ENCODE results near the gene LDLRAD4.

Gene LDLRAD4

GRCh38 chr18:13511961-13512577 is 293.5 kb downstream of the LDLRAD4 start:
- H2BK15ac ChIP-seq (ENCODE audit: low read length): no peak overlapping the region
- H3K18ac ChIP-seq (ENCODE audit: low read length): no peak overlapping the region
- H3K4me2 ChIP-seq (ENCODE audit: insufficient read depth, low read length, poor library complexity, severe bottlenecking): no peak overlapping the region
- H3K4ac ChIP-seq (ENCODE audit: low read length): no peak overlapping the region
- no peak overlapping the region for H3K9ac ChIP-seq (ENCODE audit: low read depth, low read length, poor library complexity)
- no peaks in the 10 kb centered on the region for H3K36me3 ChIP-seq (replicated peaks in 1 of 2; ENCODE audit: control insufficient read depth in 2 of 2, insufficient read depth in 2 of 2, low read length in 2 of 2)
- no peaks in the 10 kb centered on the region for H3K27me3 ChIP-seq (ENCODE audit: control insufficient read depth in 3 of 3, insufficient read depth in 3 of 3, low read depth in 1 of 3, low read length in 3 of 3)
- no peak for DNase-seq (ENCODE audit: low spot score)
- H3K27ac ChIP-seq (replicated peaks; ENCODE audit: low read length): no peak overlapping the region
- H2BK5ac ChIP-seq (ENCODE audit: low read length): no peak overlapping the region
- no CpG with 5 or more reads among the region's 6 CpGs for WGBS, 2 donors (ENCODE audit: extremely low coverage in 2 of 2, insufficient read length in 2 of 2, insufficient replicate concordance in 1 of 2)
- H3K14ac ChIP-seq (ENCODE audit: low read length): no peak overlapping the region
- H2BK120ac ChIP-seq (ENCODE audit: low read depth, low read length): no peak overlapping the region
- H4K91ac ChIP-seq (ENCODE audit: low read depth, low read length, poor library complexity): no peak overlapping the region
- no peak overlapping the region for H4K8ac ChIP-seq (ENCODE audit: low read depth, low read length)
- H3K4me3 ChIP-seq (ENCODE audit: low read length in 2 of 2): no peak overlapping the region
- H2AFZ ChIP-seq (ENCODE audit: low read length): no peak overlapping the region
- no peak overlapping the region for H2AK5ac ChIP-seq (ENCODE audit: low read depth, low read length)
- no peaks in the 10 kb centered on the region for H3K79me1 ChIP-seq (ENCODE audit: low read depth, low read length)
- no peaks in the 10 kb centered on the region for H3K4me1 ChIP-seq (ENCODE audit: control insufficient read depth in 2 of 2, insufficient read depth in 1 of 2, low read depth in 1 of 2, low read length in 2 of 2)
- no peak overlapping the region for H2BK12ac ChIP-seq (ENCODE audit: low read length)
- H3K9me3 ChIP-seq (replicated peaks in 1 of 2; ENCODE audit: control insufficient read depth in 2 of 2, insufficient read depth in 1 of 2, low read depth in 1 of 2, low read length in 2 of 2): no peaks in the 10 kb centered on the region
- H3K23ac ChIP-seq (ENCODE audit: low read depth, low read length, poor library complexity): no peak overlapping the region

GRCh38 chr18:13513021-13513420 is 294.5 kb downstream of the LDLRAD4 start:
- Histone ChIP-seq H3K4ac (ENCODE audit: low read length) (no peak overlapping the region), H3K4me1 (ENCODE audit: control insufficient read depth in 2 of 2, insufficient read depth in 1 of 2, low read depth in 1 of 2, low read length in 2 of 2) (no peaks in the 10 kb centered on the region)

GRCh38 chr18:13513481-13513880 is 294.9 kb downstream of the LDLRAD4 start:
- no peaks in the 10 kb centered on the region for H3K36me3 ChIP-seq (replicated peaks in 1 of 2; ENCODE audit: control insufficient read depth in 2 of 2, insufficient read depth in 2 of 2, low read length in 2 of 2)
- H2BK5ac ChIP-seq (ENCODE audit: low read length): no peak overlapping the region
- H3K4me1 ChIP-seq (ENCODE audit: control insufficient read depth in 2 of 2, insufficient read depth in 1 of 2, low read depth in 1 of 2, low read length in 2 of 2): no peaks in the 10 kb centered on the region
- no peak overlapping the region for H3K4me2 ChIP-seq (ENCODE audit: insufficient read depth, low read length, poor library complexity, severe bottlenecking)
- no peak overlapping the region for H3K18ac ChIP-seq (ENCODE audit: low read length)
- no CpG with 5 or more reads among the region's 5 CpGs for WGBS, 2 donors (ENCODE audit: extremely low coverage in 2 of 2, insufficient read length in 2 of 2, insufficient replicate concordance in 1 of 2)
- no peaks in the 10 kb centered on the region for H3K79me1 ChIP-seq (ENCODE audit: low read depth, low read length)
- no peak overlapping the region for H4K8ac ChIP-seq (ENCODE audit: low read depth, low read length)
- H2BK15ac ChIP-seq (ENCODE audit: low read length): no peak overlapping the region
- no peak overlapping the region for H2AFZ ChIP-seq (ENCODE audit: low read length)
- no peaks in the 10 kb centered on the region for H3K9me3 ChIP-seq (replicated peaks in 1 of 2; ENCODE audit: control insufficient read depth in 2 of 2, insufficient read depth in 1 of 2, low read depth in 1 of 2, low read length in 2 of 2)
- no peak overlapping the region for H2AK5ac ChIP-seq (ENCODE audit: low read depth, low read length)
- H2BK120ac ChIP-seq (ENCODE audit: low read depth, low read length): no peak overlapping the region
- no peak overlapping the region for H4K91ac ChIP-seq (ENCODE audit: low read depth, low read length, poor library complexity)
- no peak overlapping the region for H3K14ac ChIP-seq (ENCODE audit: low read length)
- H3K23ac ChIP-seq (ENCODE audit: low read depth, low read length, poor library complexity): no peak overlapping the region
- DNase-seq (ENCODE audit: low spot score): no peak
- no peaks in the 10 kb centered on the region for H3K27me3 ChIP-seq (ENCODE audit: control insufficient read depth in 3 of 3, insufficient read depth in 3 of 3, low read depth in 1 of 3, low read length in 3 of 3)
- no peak overlapping the region for H3K27ac ChIP-seq (replicated peaks; ENCODE audit: low read length)
- H3K4me3 ChIP-seq (ENCODE audit: low read length in 2 of 2): no peak overlapping the region
- no peak overlapping the region for H3K9ac ChIP-seq (ENCODE audit: low read depth, low read length, poor library complexity)
- H3K4ac ChIP-seq (ENCODE audit: low read length): no peak overlapping the region
- no peak overlapping the region for H2BK12ac ChIP-seq (ENCODE audit: low read length)

More at GRCh38 chr18:13513021-13513420, 294.5 kb downstream of the LDLRAD4 start:
- Histone ChIP-seq H3K4me2 (ENCODE audit: insufficient read depth, low read length, poor library complexity, severe bottlenecking) (no peak overlapping the region), H3K27me3 (ENCODE audit: control insufficient read depth in 3 of 3, insufficient read depth in 3 of 3, low read depth in 1 of 3, low read length in 3 of 3) (no peaks in the 10 kb centered on the region), H2AFZ (ENCODE audit: low read length) (no peak overlapping the region), H3K9ac (ENCODE audit: low read depth, low read length, poor library complexity) (no peak overlapping the region), H4K8ac (ENCODE audit: low read depth, low read length) (no peak overlapping the region), H3K36me3 (replicated peaks in 1 of 2; ENCODE audit: control insufficient read depth in 2 of 2, insufficient read depth in 2 of 2, low read length in 2 of 2) (no peaks in the 10 kb centered on the region), H2AK5ac (ENCODE audit: low read depth, low read length) (no peak overlapping the region), H4K91ac (ENCODE audit: low read depth, low read length, poor library complexity) (no peak overlapping the region), H3K27ac (replicated peaks; ENCODE audit: low read length) (no peak overlapping the region), H2BK5ac (ENCODE audit: low read length) (no peak overlapping the region), H3K79me1 (ENCODE audit: low read depth, low read length) (no peaks in the 10 kb centered on the region), H2BK15ac (ENCODE audit: low read length) (no peak overlapping the region), H2BK12ac (ENCODE audit: low read length) (no peak overlapping the region), H2BK120ac (ENCODE audit: low read depth, low read length) (no peak overlapping the region), H3K9me3 (replicated peaks in 1 of 2; ENCODE audit: control insufficient read depth in 2 of 2, insufficient read depth in 1 of 2, low read depth in 1 of 2, low read length in 2 of 2) (no peaks in the 10 kb centered on the region), H3K14ac (ENCODE audit: low read length) (no peak overlapping the region), H3K23ac (ENCODE audit: low read depth, low read length, poor library complexity) (no peak overlapping the region), H3K18ac (ENCODE audit: low read length) (peak overlapping the region; percentile 45), H3K4me3 (ENCODE audit: low read length in 2 of 2) (no peak overlapping the region)
- DNase-seq (ENCODE audit: low spot score): no peak
- WGBS, 2 donors (ENCODE audit: extremely low coverage in 2 of 2, insufficient read length in 2 of 2, insufficient replicate concordance in 1 of 2): no CpG with 5 or more reads among the region's 4 CpGs

GRCh38 chr18:13514558-13514957 is 296.0 kb downstream of the LDLRAD4 start:
- H2BK15ac ChIP-seq (ENCODE audit: low read length): no peak overlapping the region
- H3K23ac ChIP-seq (ENCODE audit: low read depth, low read length, poor library complexity): no peak overlapping the region
- no peak overlapping the region for H2BK120ac ChIP-seq (ENCODE audit: low read depth, low read length)
- H3K4me3 ChIP-seq (ENCODE audit: low read length in 2 of 2): no peak overlapping the region
- no peak overlapping the region for H3K4me2 ChIP-seq (ENCODE audit: insufficient read depth, low read length, poor library complexity, severe bottlenecking)
- DNase-seq (ENCODE audit: low spot score): no peak
- no peak overlapping the region for H2BK5ac ChIP-seq (ENCODE audit: low read length)
- no peak overlapping the region for H4K8ac ChIP-seq (ENCODE audit: low read depth, low read length)
- H2AFZ ChIP-seq (ENCODE audit: low read length): no peak overlapping the region
- no peaks in the 10 kb centered on the region for H3K27me3 ChIP-seq (ENCODE audit: control insufficient read depth in 3 of 3, insufficient read depth in 3 of 3, low read depth in 1 of 3, low read length in 3 of 3)
- H3K79me1 ChIP-seq (ENCODE audit: low read depth, low read length): no peaks in the 10 kb centered on the region
- no peak overlapping the region for H3K18ac ChIP-seq (ENCODE audit: low read length)
- no peak overlapping the region for H3K4ac ChIP-seq (ENCODE audit: low read length)
- no peak overlapping the region for H3K9ac ChIP-seq (ENCODE audit: low read depth, low read length, poor library complexity)
- H2BK12ac ChIP-seq (ENCODE audit: low read length): no peak overlapping the region
- no peaks in the 10 kb centered on the region for H3K9me3 ChIP-seq (replicated peaks in 1 of 2; ENCODE audit: control insufficient read depth in 2 of 2, insufficient read depth in 1 of 2, low read depth in 1 of 2, low read length in 2 of 2)
- H3K36me3 ChIP-seq (replicated peaks in 1 of 2; ENCODE audit: control insufficient read depth in 2 of 2, insufficient read depth in 2 of 2, low read length in 2 of 2): no peaks in the 10 kb centered on the region
- no peak overlapping the region for H3K14ac ChIP-seq (ENCODE audit: low read length)
- no peak overlapping the region for H3K27ac ChIP-seq (replicated peaks; ENCODE audit: low read length)
- no peak overlapping the region for H2AK5ac ChIP-seq (ENCODE audit: low read depth, low read length)
- no peaks in the 10 kb centered on the region for H3K4me1 ChIP-seq (ENCODE audit: control insufficient read depth in 2 of 2, insufficient read depth in 1 of 2, low read depth in 1 of 2, low read length in 2 of 2)
- no peak overlapping the region for H4K91ac ChIP-seq (ENCODE audit: low read depth, low read length, poor library complexity)
- WGBS, 2 donors (ENCODE audit: extremely low coverage in 2 of 2, insufficient read length in 2 of 2, insufficient replicate concordance in 1 of 2): no CpG with 5 or more reads among the region's 4 CpGs
